CD4-positive, alpha-beta T cell treated with Interleukin-12 subunit alpha and Interleukin-12 subunit beta, for 1 hour (primary cell): ENCODE results near the gene PFKP.

Experiments used
- DNase-seq: peaks from one replicate; pipeline ENCODE4 v3.0.0-alpha.2; 2020

PFKP gene

GRCh38 chr10:3067118-3067858 is at the start of gene PFKP:
TSS of gene PFKP (plus strand) at chr10:3067548. CDS start at chr10:3067596, 48 bp downstream.
- DNase-seq: peak; percentile 61

GRCh38 chr10:3018247-3018646 is 49.1 kb upstream of the PFKP start:
- no peak for DNase-seq

- DNase-seq: no peak
Measured at GRCh38 chr10:3020311-3020710, 47.0 kb upstream of the PFKP start.

GRCh38 chr10:3020881-3021280 is 46.5 kb upstream of the PFKP start:
- DNase-seq: no peak

- DNase-seq: no peak
Measured at GRCh38 chr10:3022027-3022426, 45.3 kb upstream of the PFKP start.

GRCh38 chr10:3023892-3024291 is 43.5 kb upstream of the PFKP start:
- DNase-seq: no peak

GRCh38 chr10:3025026-3025683 is 42.2 kb upstream of the PFKP start:
- DNase-seq: no peak

GRCh38 chr10:3027866-3028265 is 39.5 kb upstream of the PFKP start:
- no peak for DNase-seq

- no peak for DNase-seq
Measured at GRCh38 chr10:3028441-3028840, 38.9 kb upstream of the PFKP start.

GRCh38 chr10:3030765-3031164 is 36.6 kb upstream of the PFKP start:
- no peak for DNase-seq

- no peak for DNase-seq
Measured at GRCh38 chr10:3031490-3031889, 35.9 kb upstream of the PFKP start.

GRCh38 chr10:3033925-3034324 is 33.4 kb upstream of the PFKP start:
- no peak for DNase-seq

GRCh38 chr10:3034616-3035015 is 32.7 kb upstream of the PFKP start:
- DNase-seq: no peak

- peak; percentile 4 for DNase-seq
Measured at GRCh38 chr10:3036155-3037021, 31.0 kb upstream of the PFKP start.

GRCh38 chr10:3037182-3037581 is 30.2 kb upstream of the PFKP start:
- DNase-seq: no peak

- DNase-seq: no peak
Measured at GRCh38 chr10:3040069-3040468, 27.3 kb upstream of the PFKP start.

- no peak for DNase-seq
Measured at GRCh38 chr10:3042589-3042988, 24.8 kb upstream of the PFKP start.

GRCh38 chr10:3043512-3044368 is 23.6 kb upstream of the PFKP start:
- DNase-seq: peak; percentile 46

GRCh38 chr10:3045471-3046209 is 21.7 kb upstream of the PFKP start:
- DNase-seq: no peak

- no peak for DNase-seq
Measured at GRCh38 chr10:3046210-3046779, 21.1 kb upstream of the PFKP start.

- no peak for DNase-seq
Measured at GRCh38 chr10:3046981-3047547, 20.3 kb upstream of the PFKP start.
